ENCODE measurements around the gene TBC1D9. TPM values are rescaled to one million over a fixed set of nuclear protein-coding genes. Genes with fewer than 3 reads are reported as not detected.

The TBC1D9 gene
- total RNA-seq, 3 donors from 2014 or later = 28.3 to 195 (median 152) TPM

DNA sequence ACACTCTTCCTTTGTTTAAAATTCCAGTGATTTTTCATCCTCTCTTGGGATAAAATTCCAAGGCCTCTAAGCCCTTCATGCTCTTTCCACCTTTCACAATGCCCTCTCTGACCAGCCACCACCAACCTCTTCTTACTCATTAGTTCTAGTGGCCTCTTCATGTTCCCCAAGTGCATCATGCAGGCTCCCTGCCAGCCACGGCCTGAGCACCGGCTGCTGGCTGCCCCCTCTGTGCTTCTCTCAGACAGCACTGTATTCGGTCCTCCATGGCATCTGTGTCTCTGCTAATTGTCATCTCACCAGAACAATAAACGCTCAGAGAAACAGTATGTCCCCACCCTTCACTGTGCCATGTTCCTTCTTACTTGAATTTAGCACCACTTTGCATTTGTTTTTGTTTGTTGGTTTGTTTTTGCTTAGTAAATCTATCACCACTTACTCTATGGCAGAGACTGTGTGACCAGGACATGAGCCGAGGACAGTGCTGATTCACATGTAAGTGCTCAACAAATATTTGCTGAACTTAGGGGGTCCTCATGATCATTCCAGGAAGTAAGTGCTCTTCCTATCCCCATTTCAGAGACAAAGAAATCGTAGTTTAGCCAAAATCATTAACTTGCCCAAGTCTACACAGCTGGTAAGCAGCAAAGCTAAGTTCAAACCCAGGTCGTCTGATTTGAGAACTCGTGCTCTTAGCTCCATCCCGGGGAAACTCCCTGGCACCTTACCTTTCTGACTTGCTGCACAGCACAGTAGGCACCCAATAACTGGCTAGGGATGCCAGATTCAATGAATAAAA, 110.4 kb downstream of the TBC1D9 start:
- Histone ChIP-seq H3K27me3 (no peaks in the 10 kb centered on the region), H3K9me3 (no peaks in the 10 kb centered on the region), H3K4me1 (no peaks in the 10 kb centered on the region), H3K27ac (peak overlapping the region; percentile 25 to 43), H3K36me3 (peaks cover 6% of the 10 kb centered on the region), H3K4me3 (no peak overlapping the region)
- TF ChIP-seq POLR2AphosphoS5 (IDR thresholded peaks at IDR 0.05) = no peak
- TF ChIP-seq POLR2A (IDR thresholded peaks at IDR 0.05) = no peak
- TF ChIP-seq, protein P1, sequence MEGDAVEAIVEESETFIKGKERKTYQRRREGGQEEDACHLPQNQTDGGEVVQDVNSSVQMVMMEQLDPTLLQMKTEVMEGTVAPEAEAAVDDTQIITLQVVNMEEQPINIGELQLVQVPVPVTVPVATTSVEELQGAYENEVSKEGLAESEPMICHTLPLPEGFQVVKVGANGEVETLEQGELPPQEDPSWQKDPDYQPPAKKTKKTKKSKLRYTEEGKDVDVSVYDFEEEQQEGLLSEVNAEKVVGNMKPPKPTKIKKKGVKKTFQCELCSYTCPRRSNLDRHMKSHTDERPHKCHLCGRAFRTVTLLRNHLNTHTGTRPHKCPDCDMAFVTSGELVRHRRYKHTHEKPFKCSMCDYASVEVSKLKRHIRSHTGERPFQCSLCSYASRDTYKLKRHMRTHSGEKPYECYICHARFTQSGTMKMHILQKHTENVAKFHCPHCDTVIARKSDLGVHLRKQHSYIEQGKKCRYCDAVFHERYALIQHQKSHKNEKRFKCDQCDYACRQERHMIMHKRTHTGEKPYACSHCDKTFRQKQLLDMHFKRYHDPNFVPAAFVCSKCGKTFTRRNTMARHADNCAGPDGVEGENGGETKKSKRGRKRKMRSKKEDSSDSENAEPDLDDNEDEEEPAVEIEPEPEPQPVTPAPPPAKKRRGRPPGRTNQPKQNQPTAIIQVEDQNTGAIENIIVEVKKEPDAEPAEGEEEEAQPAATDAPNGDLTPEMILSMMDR (IDR thresholded peaks at IDR 0.05) = no peak
- no peak for DNase-seq (ENCODE audit: low spot score in 2 of 2)
- intact Hi-C loops (cut with DNase I; ENCODE audit: low total_unique reads) = no loop called here

DNA sequence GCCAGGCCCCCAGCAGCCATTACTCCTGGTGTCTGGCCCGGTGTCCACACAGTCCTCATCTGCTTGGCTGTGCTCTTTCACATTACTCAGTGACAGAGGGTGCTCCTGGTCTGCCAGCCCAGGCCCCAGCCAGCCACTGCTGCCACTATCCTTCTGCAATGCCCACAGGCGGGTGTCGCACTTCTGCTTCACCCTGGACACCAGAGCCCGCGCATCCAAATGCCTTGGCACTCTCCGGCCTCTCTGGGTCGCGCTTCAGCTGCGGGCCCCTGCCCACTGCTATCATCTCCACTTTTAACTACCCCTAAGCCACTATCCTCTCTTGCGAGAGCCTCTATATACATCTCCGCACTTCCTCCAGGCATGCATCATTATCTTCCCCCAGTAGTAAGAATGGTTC, 111.0 kb downstream of the TBC1D9 start:
- no peak for DNase-seq (ENCODE audit: low spot score in 2 of 2)
- peaks cover 6% of the 10 kb centered on the region for H3K36me3 ChIP-seq
- TF ChIP-seq POLR2A (IDR thresholded peaks at IDR 0.05) = no peak
- TF ChIP-seq, protein P1 (IDR thresholded peaks at IDR 0.05) = no peak
- no peak for TF ChIP-seq POLR2AphosphoS5 (IDR thresholded peaks at IDR 0.05)
- H3K4me1 ChIP-seq = no peaks in the 10 kb centered on the region
- H3K27ac ChIP-seq = peak overlapping the region in 1 of 2 donors; percentile 43
- H3K4me3 ChIP-seq = no peak overlapping the region
- intact Hi-C loops (cut with DNase I; ENCODE audit: low total_unique reads) = no loop called here
- no peaks in the 10 kb centered on the region for H3K27me3 ChIP-seq
- no peaks in the 10 kb centered on the region for H3K9me3 ChIP-seq

DNA sequence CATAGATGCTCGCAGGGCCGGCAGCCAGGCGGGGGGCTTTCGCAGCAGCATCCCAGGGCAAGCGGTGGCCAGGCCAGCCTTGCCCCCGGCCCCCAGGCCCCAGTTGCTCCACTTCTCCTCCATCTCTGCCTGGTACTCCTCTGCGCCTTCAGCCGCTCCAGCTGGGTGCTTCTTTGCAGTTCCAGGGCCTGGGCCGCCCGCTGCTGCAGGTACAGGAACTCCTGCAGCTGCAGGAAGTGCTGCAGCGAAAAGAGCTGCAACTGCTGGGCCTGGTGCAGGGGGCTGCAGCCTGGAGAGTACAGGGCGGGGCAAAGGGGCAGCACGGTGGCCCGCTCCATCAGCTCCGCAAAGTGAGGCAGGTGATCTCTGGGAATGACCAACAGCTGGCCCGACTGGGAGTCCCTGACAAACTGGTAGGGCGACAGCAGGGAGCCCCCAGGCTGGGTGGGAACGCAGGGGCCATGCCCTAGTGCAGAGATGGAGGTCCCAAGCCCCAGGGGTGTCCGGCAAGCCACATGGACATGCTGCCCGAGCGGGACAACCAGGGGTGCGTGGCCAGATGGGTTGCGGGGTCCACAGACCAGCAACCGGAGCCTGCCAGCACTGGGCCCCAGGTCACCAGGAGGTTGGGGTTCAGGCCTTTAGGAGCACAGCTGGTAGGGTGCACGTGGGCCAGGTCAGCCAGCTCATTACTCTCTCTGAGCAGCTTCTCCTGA, 111.6 kb downstream of the TBC1D9 start:
- H3K36me3 ChIP-seq = peaks cover 6% of the 10 kb centered on the region
- H3K27ac ChIP-seq = peak overlapping the region in 1 of 2 donors; percentile 43
- no peaks in the 10 kb centered on the region for H3K9me3 ChIP-seq
- TF ChIP-seq, protein P1 (IDR thresholded peaks at IDR 0.05) = no peak
- TF ChIP-seq POLR2AphosphoS5 (IDR thresholded peaks at IDR 0.05) = no peak
- TF ChIP-seq POLR2A (IDR thresholded peaks at IDR 0.05) = no peak
- no peaks in the 10 kb centered on the region for H3K4me1 ChIP-seq
- no peak overlapping the region for H3K4me3 ChIP-seq
- no peaks in the 10 kb centered on the region for H3K27me3 ChIP-seq
- DNase-seq (ENCODE audit: low spot score in 2 of 2) = no peak
- intact Hi-C loops (cut with DNase I; ENCODE audit: low total_unique reads) = no loop called here

DNA sequence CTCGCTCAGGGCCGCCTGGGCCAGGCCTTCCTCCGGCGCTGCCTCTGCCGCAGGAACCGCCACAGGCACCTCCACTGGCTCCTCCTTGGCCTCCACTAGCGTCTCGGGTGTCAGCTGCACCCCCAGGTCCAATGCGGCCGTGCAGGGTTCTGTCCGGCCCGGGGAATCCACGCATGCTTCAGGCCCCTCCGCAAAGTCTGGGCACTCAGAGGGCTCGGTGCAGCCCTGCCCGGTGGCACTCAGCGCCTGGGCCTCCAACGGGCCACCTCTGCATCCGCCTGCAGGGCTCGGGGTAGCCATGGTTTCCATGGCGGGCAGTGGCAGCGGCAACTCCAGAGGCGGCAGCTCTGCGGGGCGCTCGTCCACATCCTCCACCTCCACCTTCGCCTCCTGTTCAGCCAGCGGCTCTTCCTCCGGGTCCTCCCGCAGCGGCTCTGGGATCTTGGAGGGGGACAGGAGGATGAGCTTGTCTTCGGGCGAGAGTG, 112.6 kb downstream of the TBC1D9 start:
- H3K27ac ChIP-seq = peak overlapping the region; percentile 89 to 95
- TF ChIP-seq POLR2AphosphoS5 (IDR thresholded peaks at IDR 0.05) (no peak), POLR2A (IDR thresholded peaks at IDR 0.05) (no peak)
- TF ChIP-seq, protein P1 (IDR thresholded peaks at IDR 0.05) = no peak
- peaks cover 6% of the 10 kb centered on the region for H3K36me3 ChIP-seq
- intact Hi-C loops (cut with DNase I; ENCODE audit: low total_unique reads) = no loop called here
- no peak for DNase-seq (ENCODE audit: low spot score in 2 of 2)
- no peaks in the 10 kb centered on the region for H3K27me3 ChIP-seq
- no peaks in the 10 kb centered on the region for H3K4me1 ChIP-seq
- no peak overlapping the region for H3K4me3 ChIP-seq
- H3K9me3 ChIP-seq = no peaks in the 10 kb centered on the region
